HepG2 (cell line): ENCODE measurements around the gene NXN. TPM values are rescaled to one million over a fixed set of nuclear protein-coding genes. Genes with fewer than 3 reads are reported as not detected.

Experiments used
- ATAC-seq: fragments of 200-7000 bp; cut with Tn5 transposase; 3 replicates; pipeline ENCODE4 v1.9.1; 2020; ENCODE audit warnings: mild to moderate bottlenecking, moderate library complexity
- BruUV-seq: library from RNA; stranded (reverse); fragments of 400-500 nt; replicated peaks from 2 replicates; lab custom pipeline; 2021; lab: Mats Ljungman, UMichigan
- CTCF ChIA-PET: fragments of 300-600 bp; formaldehyde crosslinking; extraction: SDS; loops from one replicate; lab custom pipeline; 2021; ENCODE audit warnings: low total read pairs, inconsistent platforms, low intra/inter-chr PET ratio; lab: Yijun Ruan, JAX
- POLR2A ChIA-PET: fragments of 350-600 bp; sonication (Branson Sonifier 250); formaldehyde crosslinking; loops from one replicate; lab custom pipeline; 2020; ENCODE audit warnings: antibody characterized with exemption, inconsistent platforms; lab: Yijun Ruan, JAX
- DNase-seq: peaks from one replicate; pipeline ENCODE4 v3.0.0-alpha.2; 2015; ENCODE audit warnings: low spot score
- FAIRE-seq: peaks from 3 replicates; lab custom pipeline; 2011; peaks lifted over from hg19 to GRCh38; lab: Jason Lieb, UNC
- H2AFZ ChIP-seq: one replicate; pipeline ENCODE4 v1.6.1; 2011; ENCODE audit warnings: low read length, inconsistent platforms
- H3K27ac ChIP-seq: fragments of 300-600 bp; 3 replicates; pipeline ENCODE4 v1.8.0; 2011; ENCODE audit warnings: mixed run types, mild to moderate bottlenecking, mixed read lengths, low read length, inconsistent platforms; ENCODE audit not compliant: insufficient read depth; ENCODE audit errors: extremely low read length
- H3K27me3 ChIP-seq, 2 experiments: fragments of 200-600 bp in 1 of 2; 2 replicates in 1 of 2; 3 replicates in 1 of 2; pipeline versions ENCODE4 v1.6.0 to v1.8.0; 2011; ENCODE audit warnings: low read length in 2 of 2, mild to moderate bottlenecking in 2 of 2, moderate library complexity in 2 of 2, inconsistent platforms in 1 of 2; ENCODE audit not compliant: insufficient read depth in 2 of 2, control insufficient read depth in 1 of 2
- H3K36me3 ChIP-seq, 2 experiments: fragments of 200-600 bp in 1 of 2; replicated peaks in 1 of 2; 2 replicates in 1 of 2; 3 replicates in 1 of 2; pipeline versions ENCODE4 v1.5.1 to v1.8.0; 2011; ENCODE audit warnings: low read length in 2 of 2, inconsistent platforms in 1 of 2; ENCODE audit not compliant: insufficient read depth in 2 of 2, control insufficient read depth in 1 of 2
- H3K4me1 ChIP-seq: 2 replicates; pipeline ENCODE4 v1.5.1; 2012; ENCODE audit warnings: low read length, inconsistent platforms; ENCODE audit not compliant: insufficient read depth
- H3K4me2 ChIP-seq: 2 replicates; pipeline ENCODE4 v1.6.0; 2011; ENCODE audit warnings: low read depth, low read length, inconsistent platforms
- H3K4me3 ChIP-seq, 3 experiments: fragments of 200-600 bp in 1 of 3; sonication (generic), shearing (Covaris generic) in 1 of 3; replicated peaks in 1 of 3; 2 replicates each; pipeline ENCODE4 v1.5.1; 2011 to 2016; ENCODE audit warnings: low read length in 3 of 3, inconsistent platforms in 2 of 3, low read depth in 2 of 3, mild to moderate bottlenecking in 2 of 3, control low read depth in 1 of 3, mixed read lengths in 1 of 3; ENCODE audit not compliant: insufficient read depth in 1 of 3
- H3K79me2 ChIP-seq: one replicate; pipeline ENCODE4 v1.6.1; 2011; ENCODE audit warnings: low read length, inconsistent platforms; ENCODE audit not compliant: insufficient read depth
- H3K9ac ChIP-seq: 2 replicates; pipeline ENCODE4 v1.6.0; 2011; ENCODE audit warnings: mild to moderate bottlenecking, low read depth, low read length, inconsistent platforms; ENCODE audit not compliant: insufficient read depth
- H3K9me3 ChIP-seq: 2 replicates; pipeline ENCODE4 v1.5.1; 2012; ENCODE audit warnings: mild to moderate bottlenecking, low read length
- H4K20me1 ChIP-seq: 2 replicates; pipeline ENCODE4 v1.6.0; 2011; ENCODE audit warnings: inconsistent platforms, mild to moderate bottlenecking, low read length, moderate library complexity; ENCODE audit not compliant: insufficient read depth
- POLR2A ChIP-seq, 2 experiments: IDR thresholded peaks; 2 replicates each; pipeline ENCODE4 v1.6.1; 2011; ENCODE audit warnings: low read depth in 2 of 2, low read length in 2 of 2, mild to moderate bottlenecking in 1 of 2, moderate library complexity in 1 of 2; ENCODE audit not compliant: insufficient read depth in 1 of 2
- REST ChIP-seq, 2 experiments: IDR thresholded peaks; 2 replicates each; pipeline ENCODE4 v1.6.1; 2011 to 2012; ENCODE audit warnings: low read length in 2 of 2, borderline replicate concordance in 1 of 2, low read depth in 1 of 2, mild to moderate bottlenecking in 1 of 2, moderate library complexity in 1 of 2
- SMARCC2 ChIP-seq: fragments of 450-650 bp; IDR thresholded peaks from 2 replicates; pipeline ENCODE4 v1.6.1; 2017; ENCODE audit warnings: antibody characterized with exemption, mild to moderate bottlenecking
- ZNF841 ChIP-seq: sonication (generic); formaldehyde crosslinking; IDR thresholded peaks from 2 replicates; pipeline ENCODE4 v1.8.1; 2023; ENCODE audit warnings: missing genetic modification reagents, borderline replicate concordance
- WGBS: methylation state at CpG from one replicate; pipeline ENCODE4 v1.1.6; 2017; ENCODE audit warnings: low lambda C conversion rate; 5-methylcytosine and 5-hydroxymethylcytosine counted together
- in situ Hi-C: cut with HindIII; loops from 2 replicates; pipeline ENCODE4 v1.10.0; 2017; ENCODE audit warnings: low pct_unique_long_range_greater_than_20kb; ENCODE audit not compliant: extremely low pct_ligation_motif_present
- intact Hi-C: fragments of 100-400 bp; cut with micrococcal nuclease; formaldehyde crosslinking; loops from one replicate; pipeline ENCODE4 v1.10.0; 2022; ENCODE audit not compliant: unreplicated experiment
- polyA plus RNA-seq, 8 experiments: library from polyadenylated mRNA; depleted of rRNA in 3 of 8; stranded (reverse) in 7 of 8; unstranded in 1 of 8; fragments of >200 nt; fragmentation: Illumina TruSeq in 4 of 8; extraction: Trizol in 4 of 8; gene quantifications; 2 replicates each; pipeline versions ENCODE4 v1.2.1 to v1.2.3, GENCODE V29; 2011 to 2016; ENCODE audit warnings: low read depth in 4 of 8, missing spikeins in 1 of 8, mixed read lengths in 1 of 8; ENCODE audit not compliant: insufficient read depth in 1 of 8
- total RNA-seq, 5 experiments: library from RNA; depleted of rRNA; stranded (reverse); fragments of >200 nt; fragmentation: Illumina TruSeq; extraction: Trizol; gene quantifications; 2 replicates each; pipeline ENCODE4 v1.2.3, GENCODE V29; 2016; ENCODE audit warnings: low read depth in 1 of 5

Gene NXN
- total and polyA plus RNA-seq, 2 of the 13 experiments (the other 11 are each of a cell fraction or from before 2014, with no cell fraction given) = 22.2 to 24.3 TPM

GRCh38 chr17:794876-795275, 184.7 kb downstream of the NXN start (continued):
- TF ChIP-seq REST (IDR thresholded peaks at IDR 0.05; ENCODE audit: borderline replicate concordance in 1 of 2, low read depth in 1 of 2, low read length in 2 of 2) = no peak

- H4K20me1 ChIP-seq = no peaks in the 10 kb centered on the region
- no peak overlapping the region for H3K4me2 ChIP-seq
- intact Hi-C loops (no loop called here), in situ Hi-C loops (no loop called here)
- peaks cover 19 to 41% of the 10 kb centered on the region in 2 experiments; a peak in 4 of 5 replicates for H3K36me3 ChIP-seq
- no peak for ATAC-seq
- 92% methylated on average over 9 of the region's 9 CpGs for WGBS
- H2AFZ ChIP-seq = no peak overlapping the region
- ChIA-PET POLR2A (interaction anchor here (0.9 kb wide), 1 partner anchor 10 kb away, joined by 4 read pairs; the partner anchor contains the start of genes GLOD4 and MRM3), CTCF (no interaction called here)
- H3K9ac ChIP-seq = no peak overlapping the region
- H3K4me1 ChIP-seq = no peaks in the 10 kb centered on the region
- FAIRE-seq = no peak
- H3K79me2 ChIP-seq = no peaks in the 10 kb centered on the region
- DNase-seq = no peak
- no peak overlapping the region for H3K4me3 ChIP-seq
- H3K9me3 ChIP-seq = no peaks in the 10 kb centered on the region
- TF ChIP-seq POLR2A (IDR thresholded peaks at IDR 0.05; ENCODE audit: insufficient read depth in 1 of 2, low read depth in 2 of 2, low read length in 2 of 2) (0 out of 4 replicates have a peak, but pooled peaks of 1 of the 2 experiments have one; percentile 18), SMARCC2 (no peak), ZNF841 (CRISPR knock-in tag) (no peak)
- no peaks in the 10 kb centered on the region for H3K27me3 ChIP-seq
- no peak overlapping the region for H3K27ac ChIP-seq
- BruUV-seq = no TSS peak
Measured at GRCh38 chr17:792277-792676, 187.3 kb downstream of the NXN start.
